H1 (cell line): ENCODE results near the gene SCAP. TPM values are rescaled to one million over a fixed set of nuclear protein-coding genes. Genes with fewer than 3 reads are reported as not detected.

Experiments used
- CTCF ChIA-PET: fragments of 300-600 bp; sonication (Branson Sonifier 250); formaldehyde crosslinking; loops from one replicate; lab custom pipeline; 2021; ENCODE audit not compliant: partially characterized antibody; lab: Charles Lee
- POLR2A ChIA-PET: fragments of 300-600 bp; sonication (Branson Sonifier 250); formaldehyde crosslinking; loops from one replicate; lab custom pipeline; 2021; ENCODE audit warnings: inconsistent platforms; ENCODE audit not compliant: partially characterized antibody; lab: Charles Lee
- DNase-seq, 2 experiments: peaks; one replicate each; pipeline versions ENCODE4 v3.0.0 to v3.0.0-alpha.2; 2010 to 2022; ENCODE audit warnings: low spot score in 2 of 2, low read depth in 1 of 2, mixed read lengths in 1 of 2
- FAIRE-seq: peaks from 2 replicates; lab custom pipeline; 2011; peaks lifted over from hg19 to GRCh38; lab: Jason Lieb, UNC
- H2AFZ ChIP-seq: 2 replicates; pipeline ENCODE4 v1.8.1; 2012; ENCODE audit warnings: low read length, inconsistent platforms
- H2AK5ac ChIP-seq: 2 replicates; pipeline ENCODE4 v1.6.1; 2013; ENCODE audit warnings: low read depth, low read length
- H2BK120ac ChIP-seq: replicated peaks from 2 replicates; pipeline ENCODE3; 2013; ENCODE audit warnings: low read depth, low read length, inconsistent platforms
- H2BK12ac ChIP-seq: 2 replicates; pipeline ENCODE4 v1.6.1; 2013; ENCODE audit warnings: low read depth, low read length
- H2BK15ac ChIP-seq: 2 replicates; pipeline ENCODE4 v1.6.1; 2013; ENCODE audit warnings: low read length
- H2BK20ac ChIP-seq: 2 replicates; pipeline ENCODE4 v1.6.1; 2013; ENCODE audit warnings: low read length
- H2BK5ac ChIP-seq: 2 replicates; pipeline ENCODE4 v1.6.1; 2013; ENCODE audit warnings: low read depth, low read length
- H3K14ac ChIP-seq: 2 replicates; pipeline ENCODE4 v1.6.1; 2013; ENCODE audit warnings: inconsistent platforms; ENCODE audit not compliant: insufficient read length
- H3K18ac ChIP-seq: 2 replicates; pipeline ENCODE4 v1.6.1; 2013; ENCODE audit warnings: low read length; ENCODE audit errors: extremely low read depth
- H3K23ac ChIP-seq: 2 replicates; pipeline ENCODE4 v1.6.1; 2013; ENCODE audit warnings: inconsistent platforms; ENCODE audit not compliant: insufficient read length
- H3K23me2 ChIP-seq: 2 replicates; pipeline ENCODE4 v1.6.1; 2013; ENCODE audit warnings: low read depth, low read length
- H3K27ac ChIP-seq: 2 replicates; pipeline ENCODE4 v1.6.1; 2011; ENCODE audit warnings: low read depth, low read length, inconsistent platforms
- H3K27me3 ChIP-seq, 4 experiments: replicated peaks in 1 of 4; 1 replicate in 1 of 4; 2 replicates in 3 of 4; pipeline versions ENCODE4 v1.6.1 to v1.8.1; 2011 to 2013; ENCODE audit warnings: low read length in 3 of 4, mild to moderate bottlenecking in 3 of 4, inconsistent platforms in 2 of 4, mixed read lengths in 2 of 4, moderate library complexity in 1 of 4; ENCODE audit not compliant: control insufficient read depth in 3 of 4, insufficient read depth in 3 of 4; ENCODE audit errors: extremely low read depth in 1 of 4
- H3K36me3 ChIP-seq, 4 experiments: 2 replicates each; pipeline versions ENCODE4 v1.6.1 to v1.8.1; 2011 to 2013; ENCODE audit warnings: mild to moderate bottlenecking in 4 of 4, low read length in 3 of 4, moderate library complexity in 2 of 4, control low read depth in 1 of 4, inconsistent platforms in 1 of 4; ENCODE audit not compliant: insufficient read depth in 4 of 4, control insufficient read depth in 2 of 4
- H3K4ac ChIP-seq: replicated peaks from 2 replicates; pipeline ENCODE3; 2013; ENCODE audit warnings: low read length, low read depth, mixed read lengths, inconsistent platforms; ENCODE audit not compliant: insufficient read length
- H3K4me1 ChIP-seq, 4 experiments: replicated peaks in 1 of 4; 1 replicate in 1 of 4; 2 replicates in 3 of 4; pipeline versions ENCODE4 v1.6.1 to v1.8.1; 2011 to 2013; ENCODE audit warnings: low read length in 3 of 4, inconsistent platforms in 2 of 4, mixed read lengths in 1 of 4; ENCODE audit not compliant: insufficient read depth in 4 of 4, control insufficient read depth in 3 of 4
- H3K4me2 ChIP-seq, 2 experiments: 2 replicates each; pipeline versions ENCODE4 v1.6.1 to v1.8.1; 2011 to 2013; ENCODE audit warnings: low read depth in 2 of 2, low read length in 2 of 2, control low read depth in 1 of 2, inconsistent platforms in 1 of 2, mild to moderate bottlenecking in 1 of 2; ENCODE audit not compliant: insufficient read depth in 1 of 2
- H3K4me3 ChIP-seq, 4 experiments: fragments of 200-600, 300-600 bp in 1 of 4; sonication (generic), shearing (Covaris generic), sonication (Bioruptor Twin) in 1 of 4; 2 replicates each; pipeline versions ENCODE4 v1.5.1 to v1.8.1; 2011 to 2016; ENCODE audit warnings: low read length in 4 of 4, low read depth in 3 of 4, control low read depth in 2 of 4, inconsistent platforms in 2 of 4, mild to moderate bottlenecking in 2 of 4, mixed read lengths in 1 of 4, moderate library complexity in 1 of 4; ENCODE audit not compliant: insufficient read depth in 2 of 4; ENCODE audit errors: extremely low read depth in 1 of 4
- H3K56ac ChIP-seq: replicated peaks from 2 replicates; pipeline ENCODE3; 2013; ENCODE audit warnings: low read depth, mild to moderate bottlenecking, mixed read lengths, low read length, inconsistent platforms; ENCODE audit not compliant: insufficient read length
- H3K79me1 ChIP-seq: 2 replicates; pipeline ENCODE4 v1.6.1; 2013; ENCODE audit warnings: low read depth, low read length, control low read depth
- H3K79me2 ChIP-seq, 2 experiments: 2 replicates each; pipeline versions ENCODE4 v1.6.1 to v1.8.1; 2012 to 2013; ENCODE audit warnings: low read length in 2 of 2, mild to moderate bottlenecking in 2 of 2, inconsistent platforms in 1 of 2; ENCODE audit not compliant: insufficient read depth in 2 of 2, control insufficient read depth in 1 of 2
- H3K9ac ChIP-seq, 4 experiments: replicated peaks in 1 of 4; 1 replicate in 1 of 4; 2 replicates in 3 of 4; pipeline versions ENCODE4 v1.6.1 to v1.8.1; 2011 to 2013; ENCODE audit warnings: low read depth in 3 of 4, low read length in 3 of 4, control low read depth in 2 of 4, mild to moderate bottlenecking in 2 of 4, moderate library complexity in 2 of 4, inconsistent platforms in 1 of 4; ENCODE audit errors: extremely low read depth in 1 of 4
- H3K9me3 ChIP-seq, 2 experiments: 2 replicates each; pipeline versions ENCODE4 v1.6.1 to v1.8.1; 2012 to 2013; ENCODE audit warnings: mild to moderate bottlenecking in 2 of 2, moderate library complexity in 2 of 2, control low read depth in 1 of 2, inconsistent platforms in 1 of 2, low read depth in 1 of 2, low read length in 1 of 2, mixed read lengths in 1 of 2; ENCODE audit not compliant: insufficient read depth in 2 of 2
- H4K20me1 ChIP-seq, 2 experiments: replicated peaks in 1 of 2; 2 replicates each; pipeline versions ENCODE3 to v1.8.1; 2011 to 2013; ENCODE audit warnings: inconsistent platforms in 2 of 2, low read length in 2 of 2, mild to moderate bottlenecking in 1 of 2; ENCODE audit not compliant: insufficient read depth in 2 of 2, control insufficient read depth in 1 of 2
- H4K5ac ChIP-seq: 2 replicates; pipeline ENCODE4 v1.6.1; 2013; ENCODE audit warnings: low read length, low read depth, mixed read lengths, inconsistent platforms; ENCODE audit not compliant: insufficient read length
- H4K8ac ChIP-seq: 2 replicates; pipeline ENCODE4 v1.8.0; 2013; ENCODE audit warnings: mild to moderate bottlenecking, moderate library complexity, low read length, inconsistent platforms; ENCODE audit not compliant: insufficient read depth; ENCODE audit errors: extremely low read depth
- H4K91ac ChIP-seq: replicated peaks from 2 replicates; pipeline ENCODE3; 2013; ENCODE audit warnings: low read length, mixed read lengths, inconsistent platforms; ENCODE audit not compliant: insufficient read length
- ATF2 ChIP-seq: IDR thresholded peaks from 2 replicates; pipeline ENCODE4 v1.6.1; 2012; ENCODE audit warnings: low read length, inconsistent platforms
- BACH1 ChIP-seq: IDR thresholded peaks from 2 replicates; pipeline ENCODE4 v1.6.1; 2012; ENCODE audit warnings: low read length, improper control_type of control experiment
- BCL11A ChIP-seq, 2 experiments: IDR thresholded peaks; one replicate each; pipeline ENCODE4 v1.6.1; 2011; ENCODE audit warnings: low read depth in 2 of 2, low read length in 2 of 2, mild to moderate bottlenecking in 2 of 2
- CREB1 ChIP-seq: IDR thresholded peaks from 2 replicates; pipeline ENCODE4 v1.6.1; 2012; ENCODE audit warnings: inconsistent platforms
- E2F6 ChIP-seq: IDR thresholded peaks from 2 replicates; pipeline ENCODE4 v1.6.1; 2012; ENCODE audit warnings: inconsistent platforms
- EZH2 ChIP-seq: fragments of 200-600 bp; sonication (generic); IDR thresholded peaks from 2 replicates; pipeline ENCODE4 v1.7.1; 2012; ENCODE audit warnings: low read depth, mild to moderate bottlenecking, moderate library complexity, low read length, inconsistent platforms; ENCODE audit not compliant: severe bottlenecking
- GABPA ChIP-seq: IDR thresholded peaks from 2 replicates; pipeline ENCODE4 v1.6.1; 2011; ENCODE audit warnings: mild to moderate bottlenecking, low read length, moderate library complexity, borderline replicate concordance; ENCODE audit not compliant: insufficient read depth
- JUND ChIP-seq: IDR thresholded peaks from 2 replicates; pipeline ENCODE4 v1.6.1; 2011; ENCODE audit warnings: mild to moderate bottlenecking, improper control_type of control experiment, low read length
- PHF8 ChIP-seq: fragments of 200-600 bp; sonication (generic); conservative IDR thresholded peaks from 2 replicates; pipeline ENCODE4 v1.7.1; 2012; ENCODE audit warnings: low read depth, mild to moderate bottlenecking, inconsistent platforms, low read length, moderate library complexity
- TEAD4 ChIP-seq: IDR thresholded peaks from 2 replicates; pipeline ENCODE4 v1.6.1; 2012; ENCODE audit warnings: low read depth, low read length, inconsistent platforms, mixed read lengths
- WGBS, 2 experiments: shearing (Covaris generic) in 1 of 2; methylation state at CpG; one replicate each; pipeline versions ENCODE4 v1.1.6 to v1.1.7; 2013 to 2015; ENCODE audit warnings: low lambda C conversion rate in 2 of 2, mixed read lengths in 2 of 2, inconsistent platforms in 1 of 2, low coverage in 1 of 2, missing lambda C conversion rate in 1 of 2; ENCODE audit not compliant: insufficient replicate concordance in 2 of 2, insufficient coverage in 1 of 2, insufficient read length in 1 of 2; ENCODE audit errors: extremely low coverage in 1 of 2, missing lambda C conversion rate in 1 of 2; 5-methylcytosine and 5-hydroxymethylcytosine counted together
- polyA plus RNA-seq, 7 experiments: library from polyadenylated mRNA; depleted of rRNA in 3 of 7; stranded (reverse) in 5 of 7; unstranded in 2 of 7; fragments of >200 nt in 5 of 7; fragments of 200-250 nt in 2 of 7; gene quantifications; 1 replicate in 5 of 7; 2 replicates in 1 of 7; 4 replicates in 1 of 7; pipeline versions ENCODE4 v1.2.1 to v1.2.3, GENCODE V29; 2011 to 2013; ENCODE audit warnings: missing spikeins in 2 of 7, mixed read lengths in 2 of 7
- total RNA-seq: library from RNA; stranded (reverse); fragmentation: NEBNext Ultra II Directional; extraction: Animal tissue kit (Norgen Biotek cat#: 25700); gene quantifications from 2 replicates; pipeline ENCODE4 v1.2.1, GENCODE V29; 2021

Gene SCAP
- total and polyA plus RNA-seq, 2 of the 8 experiments (the other 6 are each of a cell fraction or from before 2014, with no cell fraction given): 74.0 to 114 TPM

- CTCF ChIA-PET: interaction anchor here (0.6 to 5.0 kb wide), 24 partner anchors 10 to 313 kb away, joined by 3 to 34 read pairs (median 6); no protein-coding TSS in a partner anchor
- H2BK12ac ChIP-seq: peak overlapping the region; percentile 32; the same call in 1 of the 2 replicates
- H3K9ac ChIP-seq: no peak overlapping the region
- H3K56ac ChIP-seq: no peak overlapping the region
- TF ChIP-seq ATF2: no peak
- TF ChIP-seq PHF8: no peak
- no peak for TF ChIP-seq JUND
- TF ChIP-seq TEAD4: no peak
- TF ChIP-seq CREB1: no peak
- TF ChIP-seq BACH1: no peak
- TF ChIP-seq E2F6: no peak
- no peak for TF ChIP-seq GABPA
- TF ChIP-seq BCL11A (IDR thresholded peaks at IDR 0.05; ENCODE audit: low read depth in 2 of 2, low read length in 2 of 2): no peak
- no peak for TF ChIP-seq EZH2
- TF ChIP-seq, all 59 proteins: peak for 0
- H4K5ac ChIP-seq: no peak overlapping the region
- peaks cover 0 to 11% (median 2%) of the 10 kb centered on the region in 4 experiments; a peak in 4 of 7 replicates for H3K4me1 ChIP-seq
- H4K8ac ChIP-seq: no peak overlapping the region
- H3K4me3 ChIP-seq: no peak overlapping the region
- 0 out of 2 replicates have a peak overlapping the region, but pooled peaks have one; percentile 53 for H2BK15ac ChIP-seq
- H4K91ac ChIP-seq: no peak overlapping the region
- DNase-seq (no peak), FAIRE-seq (no peak)
- no peak overlapping the region for H3K23ac ChIP-seq
- H2BK5ac ChIP-seq: no peak overlapping the region
- H3K9me3 ChIP-seq: no peaks in the 10 kb centered on the region
- H4K20me1 ChIP-seq: no peaks in the 10 kb centered on the region
- H2BK20ac ChIP-seq: no peak overlapping the region
- H3K36me3 ChIP-seq: no peaks in the 10 kb centered on the region
- no peak overlapping the region for H3K27ac ChIP-seq
- no peak overlapping the region for H2BK120ac ChIP-seq
- H3K27me3 ChIP-seq: peaks cover 3 to 14% (median 13%) of the 10 kb centered on the region in 4 experiments
- no peaks in the 10 kb centered on the region for H3K79me2 ChIP-seq
- no peak overlapping the region for H2AK5ac ChIP-seq
- no peaks in the 10 kb centered on the region for H3K23me2 ChIP-seq
- no peak overlapping the region for H2AFZ ChIP-seq
- 74% methylated on average over 4 of the region's 4 CpGs; no CpG with 5 or more reads in 1 of the 2 experiments for WGBS, 2 experiments
- no peak overlapping the region for H3K4ac ChIP-seq
- no peak overlapping the region for H3K14ac ChIP-seq
- no peak overlapping the region for H3K18ac ChIP-seq
- H3K4me2 ChIP-seq: no peak overlapping the region
- H3K79me1 ChIP-seq: no peaks in the 10 kb centered on the region
- POLR2A ChIA-PET: interaction anchor here (2.4 to 2.6 kb wide), 2 partner anchors 54 to 301 kb away, joined by 7 to 9 read pairs; no protein-coding TSS in a partner anchor
Observed at GRCh38 chr3:47523310-47524073, 47.8 kb upstream of the SCAP start.
